ENCODE measurements around the gene VKORC1.

VKORC1 gene

DNA sequence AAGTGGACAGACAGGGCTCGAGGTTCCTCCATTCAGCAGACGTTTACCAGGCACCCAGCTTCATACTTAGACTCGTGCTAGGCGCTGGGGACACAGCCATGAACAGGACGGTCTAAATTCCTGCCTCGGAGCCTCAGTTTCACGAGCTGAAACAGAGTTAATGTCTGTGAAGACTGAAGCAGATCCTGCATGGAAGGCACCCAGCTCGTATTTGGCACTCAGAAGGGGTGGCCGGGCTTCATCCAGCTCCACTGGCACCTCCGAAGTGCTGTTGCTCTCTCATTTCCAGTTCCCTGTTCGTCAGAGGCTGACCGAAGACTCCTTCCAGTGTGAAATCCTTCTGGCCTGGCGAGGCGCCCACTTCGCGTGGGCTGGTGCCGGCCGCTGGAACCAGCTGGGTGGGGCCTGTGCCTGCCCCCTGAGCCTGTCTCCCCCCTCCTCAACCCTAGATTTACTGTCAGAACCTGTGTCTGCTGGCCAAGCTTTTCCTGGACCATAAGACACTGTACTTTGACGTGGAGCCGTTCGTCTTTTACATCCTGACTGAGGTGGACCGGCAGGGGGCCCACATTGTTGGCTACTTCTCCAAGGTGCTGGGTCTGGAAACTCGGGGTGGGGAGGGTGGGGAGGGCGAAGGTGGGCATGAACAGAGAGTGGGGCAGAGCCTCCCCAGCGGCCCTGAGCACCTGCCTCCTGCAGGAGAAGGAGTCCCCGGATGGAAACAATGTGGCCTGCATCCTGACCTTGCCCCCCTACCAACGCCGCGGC, 35.2 kb upstream of the VKORC1 start:
- no peak for DNase-seq

DNA sequence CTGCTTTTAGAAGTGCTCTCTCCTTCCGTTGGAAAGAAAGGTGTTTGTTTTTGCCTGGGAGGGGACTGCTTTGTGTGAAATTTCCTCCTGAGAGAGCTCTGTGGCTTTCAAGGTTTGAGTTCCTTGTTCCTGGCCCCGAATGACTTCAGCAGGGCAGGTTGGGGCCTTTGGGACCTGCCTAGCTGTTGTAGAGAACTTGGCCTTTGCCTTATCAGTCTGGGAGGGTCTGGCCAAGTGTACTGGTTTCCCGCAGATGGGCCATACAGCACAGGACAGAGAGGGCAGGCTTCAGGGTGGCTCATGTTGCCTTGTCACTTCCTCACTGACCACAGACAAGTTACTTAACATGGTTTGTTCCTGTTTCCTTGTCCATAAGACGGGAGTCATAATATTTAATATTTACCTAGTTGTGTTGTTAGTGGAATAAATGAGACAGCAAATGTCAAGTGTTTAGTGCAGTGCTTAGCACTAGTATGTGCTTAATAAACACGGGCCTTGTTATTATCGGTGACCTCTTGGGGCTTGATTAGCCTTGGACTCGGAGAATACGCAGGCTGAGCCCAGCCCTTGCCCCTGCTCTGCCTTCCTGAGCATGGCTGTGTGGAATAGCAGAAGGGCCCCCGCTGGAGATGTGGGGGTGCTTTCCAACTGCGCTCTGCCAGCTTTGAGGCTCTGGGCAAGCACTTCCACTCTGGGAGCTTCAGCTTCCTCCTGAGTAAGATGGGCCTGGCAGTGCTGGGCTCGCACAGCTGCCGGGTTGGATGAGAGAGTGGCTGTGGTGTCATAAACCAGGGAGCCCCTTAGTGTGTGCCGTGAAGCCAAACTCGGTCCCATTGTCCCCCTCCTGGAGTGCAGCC, 34.3 kb upstream of the VKORC1 start:
- DNase-seq = no peak

DNA sequence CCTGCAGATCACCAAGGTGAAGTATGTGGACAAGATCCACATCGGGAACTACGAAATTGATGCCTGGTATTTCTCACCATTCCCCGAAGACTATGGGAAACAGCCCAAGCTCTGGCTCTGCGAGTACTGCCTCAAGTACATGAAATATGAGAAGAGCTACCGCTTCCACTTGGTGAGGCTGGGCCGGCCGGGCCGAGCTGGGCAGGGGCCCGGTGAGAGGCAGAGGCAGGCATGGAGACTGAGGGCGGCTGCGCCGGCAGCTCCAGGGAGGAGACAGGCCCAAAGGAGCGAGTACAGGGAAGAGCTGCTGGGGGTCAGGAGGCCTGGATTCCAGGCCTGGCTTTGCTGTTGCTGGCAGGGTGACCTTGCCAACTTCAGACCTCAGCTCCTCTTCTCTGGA, 32.6 kb upstream of the VKORC1 start:
- DNase-seq = no peak

DNA sequence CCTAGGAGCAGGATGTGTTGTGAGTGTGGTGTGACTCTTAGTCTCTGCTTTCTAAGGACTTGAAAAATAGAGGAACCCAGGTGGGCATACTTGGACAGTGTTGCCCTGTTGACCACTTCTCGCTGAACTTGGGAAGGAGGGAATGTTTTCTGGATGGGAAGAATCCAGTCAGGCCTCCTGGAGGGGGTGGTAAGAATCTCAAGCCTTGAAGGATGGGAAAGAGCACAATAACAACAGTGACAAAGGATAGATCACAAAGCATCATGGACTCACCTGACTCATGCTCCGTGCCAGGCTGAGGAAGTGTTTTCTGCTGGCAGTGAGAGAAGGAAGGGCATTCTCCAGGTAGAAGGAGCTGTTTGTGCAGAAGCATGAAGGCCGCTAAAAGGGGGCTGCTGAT, 31.2 kb upstream of the VKORC1 start:
- no peak for DNase-seq

DNA sequence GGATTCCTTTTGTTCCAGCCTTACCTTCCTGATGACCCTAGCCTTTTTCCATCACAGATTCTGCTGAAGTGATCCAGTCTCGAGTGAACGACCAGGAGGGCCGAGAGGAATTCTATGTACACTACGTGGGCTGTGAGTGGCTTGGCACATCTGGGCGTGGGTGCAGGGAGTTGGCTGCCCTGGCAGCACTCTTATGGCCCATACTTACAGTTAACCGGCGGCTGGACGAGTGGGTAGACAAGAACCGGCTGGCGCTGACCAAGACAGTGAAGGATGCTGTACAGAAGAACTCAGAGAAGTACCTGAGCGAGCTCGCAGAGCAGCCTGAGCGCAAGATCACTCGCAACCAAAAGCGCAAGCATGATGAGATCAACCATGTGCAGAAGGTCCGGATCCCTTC, 25.5 kb upstream of the VKORC1 start:
- DNase-seq = no peak

DNA sequence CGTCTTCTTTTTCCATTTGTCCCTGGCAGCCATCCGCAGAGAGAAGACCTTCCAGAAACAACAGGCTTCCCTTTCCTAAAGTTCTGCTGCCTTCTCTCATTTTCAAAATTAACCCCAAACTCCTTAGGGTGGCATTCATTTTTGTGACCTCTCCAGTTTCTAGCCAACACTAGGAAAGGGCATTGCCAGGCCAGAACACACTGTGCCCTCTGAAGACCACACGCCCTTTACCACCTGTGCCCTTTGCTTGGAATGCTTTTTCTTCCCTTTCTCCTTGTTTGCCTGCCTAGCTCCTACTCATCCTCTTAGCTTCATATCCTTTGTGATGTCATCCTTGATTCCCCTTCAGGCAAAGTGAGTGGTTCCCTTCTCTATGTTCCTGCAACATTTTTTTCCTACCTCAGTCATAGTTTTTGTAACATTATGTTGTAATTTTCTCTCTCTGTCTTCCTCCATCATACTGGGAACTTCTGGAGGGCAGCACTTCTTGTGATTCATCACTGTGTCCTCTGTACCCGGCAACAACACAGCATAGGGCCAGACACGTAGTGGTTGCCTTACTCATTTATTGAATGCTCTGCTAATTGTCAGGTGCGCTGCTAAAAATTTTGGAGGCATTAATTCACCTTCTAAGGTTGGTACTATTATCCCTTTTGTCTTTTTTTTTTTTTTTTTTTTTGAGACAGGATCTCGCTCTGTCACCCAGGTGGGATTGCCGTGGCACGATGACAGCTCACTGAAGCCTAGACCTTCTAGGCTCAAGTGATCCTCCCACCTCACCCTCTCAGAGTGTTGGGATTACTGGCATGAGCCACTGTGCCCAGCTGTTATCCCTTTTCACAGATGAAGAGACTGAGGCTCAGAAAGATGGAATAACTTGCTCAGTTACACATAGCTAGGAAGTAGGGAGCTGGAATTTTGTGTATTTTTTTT, 23.9 kb upstream of the VKORC1 start:
- DNase-seq = peak; percentile 82

DNA sequence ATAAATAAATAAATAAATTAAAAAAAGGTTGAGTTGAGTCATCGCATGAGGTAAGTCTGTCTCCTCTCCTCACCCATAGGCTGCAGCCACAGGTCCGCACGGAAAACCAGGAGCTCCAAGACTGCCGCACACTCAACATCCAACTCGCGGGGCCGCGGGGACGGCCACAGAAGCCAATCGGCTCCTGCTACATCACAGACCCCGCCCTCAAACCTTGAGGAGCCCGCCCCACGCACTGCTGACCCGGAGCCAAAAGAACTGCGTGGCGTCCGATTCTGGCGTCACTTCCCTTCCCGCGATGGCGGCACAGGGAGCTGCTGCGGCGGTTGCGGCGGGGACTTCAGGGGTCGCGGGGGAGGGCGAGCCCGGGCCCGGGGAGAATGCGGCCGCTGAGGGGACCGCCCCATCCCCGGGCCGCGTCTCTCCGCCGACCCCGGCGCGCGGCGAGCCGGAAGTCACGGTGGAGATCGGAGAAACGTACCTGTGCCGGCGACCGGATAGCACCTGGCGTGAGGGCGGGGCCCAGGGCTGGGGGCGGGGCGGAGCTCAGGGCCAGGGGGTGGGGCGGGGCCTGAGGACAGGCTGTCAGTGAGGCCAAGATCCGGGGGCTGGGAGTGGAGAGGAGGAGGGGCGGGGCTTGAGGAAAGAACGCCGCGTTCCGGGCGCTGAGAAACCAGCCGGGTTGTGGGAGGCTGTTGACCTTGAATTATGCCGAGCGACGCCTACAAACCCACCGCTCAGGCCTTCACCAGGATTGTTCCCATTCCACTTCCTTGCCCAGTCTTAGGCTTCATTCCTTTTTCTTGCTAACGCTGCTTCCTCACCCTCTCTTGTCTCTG, 23.0 kb upstream of the VKORC1 start, which contains the start of gene KAT8:
KAT8 (plus strand) TSS at position 281 of the 839 bp plus-strand sequence; CDS start at position 299, 18 bp downstream.
- peak; percentile 98 for DNase-seq

DNA sequence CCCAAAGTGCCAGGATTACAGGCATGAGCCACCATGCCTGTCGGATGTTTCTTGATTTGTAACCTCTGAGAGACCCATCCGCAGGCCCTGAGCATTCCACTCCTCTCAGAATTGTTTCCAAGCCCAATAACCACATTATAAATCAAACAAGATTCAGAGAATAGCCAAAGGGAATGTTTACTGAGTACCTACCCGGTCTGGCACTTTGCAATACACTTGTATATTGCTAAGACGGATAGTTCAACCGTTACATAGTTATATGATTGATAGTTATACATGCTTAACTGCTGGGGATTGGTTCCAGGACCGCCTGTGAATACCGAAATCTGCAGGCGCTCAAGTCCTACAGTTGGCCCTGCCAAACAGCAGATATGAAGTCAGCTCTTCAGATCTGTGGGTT, 19.9 kb upstream of the VKORC1 start:
- DNase-seq = no peak

DNA sequence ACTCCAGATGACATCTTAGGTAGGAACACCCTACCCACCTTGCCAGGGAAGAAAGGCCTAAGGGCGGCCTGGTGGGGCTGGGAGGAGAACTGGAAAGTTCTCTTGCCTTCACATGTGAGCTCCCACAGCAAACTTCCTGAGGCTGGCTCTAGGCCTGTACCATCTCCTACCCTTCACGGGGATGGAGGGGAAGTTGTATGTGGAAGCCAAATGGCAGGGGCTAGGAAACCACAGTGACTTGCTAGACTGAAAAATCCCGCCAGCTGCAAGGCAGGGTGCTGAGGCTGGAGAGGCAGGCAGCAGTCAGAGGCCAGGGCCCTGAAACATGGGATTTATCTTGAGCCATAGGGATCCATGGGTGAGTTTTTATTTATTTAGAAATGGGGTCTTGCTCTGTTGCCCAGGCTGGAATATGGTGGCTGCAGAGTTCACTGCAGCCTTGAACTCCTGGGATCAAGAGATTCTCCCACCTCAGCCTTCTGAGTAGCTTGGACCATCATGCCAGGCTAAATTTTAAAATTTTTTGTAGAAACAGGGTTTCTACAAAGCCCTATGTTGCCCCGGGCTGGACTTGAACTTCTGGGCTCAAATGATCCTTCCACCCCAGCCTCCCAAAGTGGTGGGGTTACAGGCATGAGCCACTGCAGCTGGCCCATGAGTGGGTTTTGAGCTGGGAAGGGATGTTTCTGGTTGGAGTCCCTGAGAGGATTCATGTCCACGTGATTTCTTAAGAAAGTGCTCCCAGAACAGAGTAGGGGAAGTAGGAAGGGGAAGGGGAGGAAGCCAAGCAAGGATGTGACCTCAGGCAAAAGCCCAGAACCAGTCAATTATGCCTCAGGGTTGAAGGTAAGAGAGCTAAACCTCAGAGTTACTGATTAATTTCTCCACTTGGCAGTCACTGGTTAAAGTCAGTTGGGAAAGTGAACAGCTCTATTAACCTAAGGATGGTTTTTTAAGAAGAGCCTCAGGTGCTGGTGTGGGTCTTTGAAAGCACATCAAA, 18.8 kb upstream of the VKORC1 start:
- no peak for DNase-seq

DNA sequence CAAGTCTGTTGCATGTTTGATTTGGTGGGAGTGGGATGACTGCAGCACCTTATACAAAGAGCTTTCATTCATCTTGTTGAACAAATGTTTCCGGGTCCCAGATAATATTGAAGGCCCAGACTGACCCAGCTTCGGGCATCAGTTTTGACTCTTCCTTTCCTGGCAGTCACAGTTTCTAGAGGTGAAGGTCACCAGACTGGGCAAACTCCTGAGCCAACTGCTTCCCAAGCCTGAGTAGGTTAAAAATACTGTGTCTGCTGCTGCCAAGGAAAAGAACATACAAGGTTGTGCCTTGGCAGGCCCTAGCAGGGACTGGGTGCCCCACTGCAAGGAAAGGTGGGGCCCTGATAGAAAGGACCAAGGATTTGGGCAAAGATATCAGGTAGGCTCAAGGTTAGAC, 18.1 kb upstream of the VKORC1 start:
- no peak for DNase-seq

DNA sequence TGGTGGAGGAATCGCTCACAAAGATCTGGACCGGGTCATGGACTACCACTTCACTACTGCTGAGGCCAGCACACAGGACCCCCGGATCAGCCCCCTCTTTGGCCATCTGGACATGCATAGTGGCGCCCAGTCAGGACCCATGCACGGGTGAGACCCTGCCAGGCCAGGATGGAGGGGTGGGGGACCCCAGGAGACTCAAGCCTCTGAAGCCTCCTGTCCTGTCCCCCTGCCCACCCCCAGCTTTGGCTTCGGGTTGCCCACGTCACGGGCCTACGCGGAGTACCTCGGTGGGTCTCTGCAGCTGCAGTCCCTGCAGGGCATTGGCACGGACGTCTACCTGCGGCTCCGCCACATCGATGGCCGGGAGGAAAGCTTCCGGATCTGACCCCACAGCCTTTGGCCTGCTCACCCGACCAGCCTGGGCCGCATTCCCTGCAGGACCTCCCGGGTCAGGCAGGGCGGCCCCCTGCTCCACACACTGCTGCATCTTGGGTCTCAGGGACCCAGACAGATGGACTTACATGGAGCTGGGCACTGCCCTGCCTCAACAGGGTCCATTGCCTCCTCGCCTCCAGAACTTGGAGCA, 17.4 kb upstream of the VKORC1 start:
- DNase-seq = no peak

DNA sequence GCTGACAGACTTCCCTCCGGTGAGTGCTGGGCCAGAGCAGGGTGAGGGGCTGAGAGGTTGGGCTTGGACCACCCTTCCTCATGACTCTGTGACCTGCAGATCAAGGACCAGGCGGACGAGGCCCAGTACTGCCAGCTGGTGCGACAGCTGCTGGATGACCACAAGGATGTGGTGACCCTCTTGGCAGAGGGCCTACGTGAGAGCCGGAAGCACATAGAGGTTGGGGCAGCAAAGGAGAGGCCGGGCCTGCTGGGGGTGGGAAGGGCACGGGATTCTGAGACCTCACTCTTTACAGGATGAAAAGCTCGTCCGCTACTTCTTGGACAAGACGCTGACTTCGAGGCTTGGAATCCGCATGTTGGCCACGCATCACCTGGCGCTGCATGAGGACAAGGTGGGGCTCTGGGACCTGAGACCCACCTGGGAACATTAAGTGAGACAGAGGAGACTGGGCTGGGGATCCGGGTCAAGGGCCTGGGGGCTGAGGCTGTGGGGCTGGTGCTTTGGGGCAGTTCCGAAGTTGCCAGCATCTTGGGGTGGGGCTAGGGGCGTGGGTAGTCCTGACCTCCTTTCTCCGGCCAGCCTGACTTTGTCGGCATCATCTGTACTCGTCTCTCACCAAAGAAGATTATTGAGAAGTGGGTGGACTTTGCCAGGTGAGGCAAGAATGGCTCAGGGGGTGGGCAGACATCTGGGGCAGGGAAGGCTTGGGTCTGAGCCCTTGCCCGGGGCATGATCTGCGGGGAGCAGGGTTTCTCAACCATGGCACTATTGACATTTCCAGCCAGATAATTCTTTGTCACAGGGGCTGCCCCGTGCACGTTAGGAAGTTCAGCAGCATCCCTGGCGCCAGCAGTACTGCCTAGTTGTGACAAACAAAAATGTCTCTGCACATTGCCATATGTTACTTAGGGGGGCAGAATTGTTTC, 15.8 kb upstream of the VKORC1 start:
- DNase-seq = no peak

DNA sequence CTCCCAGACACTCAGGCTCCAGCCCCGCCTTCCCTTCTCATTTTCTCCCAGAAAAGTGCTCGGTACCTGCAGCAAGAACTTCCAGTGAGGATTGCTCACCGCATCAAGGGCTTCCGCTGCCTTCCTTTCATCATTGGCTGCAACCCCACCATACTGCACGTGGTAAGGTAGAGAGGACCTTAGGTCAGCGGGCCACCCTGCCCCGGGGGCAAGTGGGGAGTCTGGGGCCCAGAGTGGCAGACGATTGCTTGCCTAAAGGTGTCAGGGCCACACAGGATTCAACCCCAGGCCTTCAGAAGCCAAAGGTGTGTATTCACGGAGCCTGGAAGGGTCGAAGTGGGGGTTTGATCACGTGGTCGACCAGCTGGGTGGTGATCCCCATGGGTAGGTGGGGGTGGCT, 15.0 kb upstream of the VKORC1 start:
- DNase-seq = no peak

DNA sequence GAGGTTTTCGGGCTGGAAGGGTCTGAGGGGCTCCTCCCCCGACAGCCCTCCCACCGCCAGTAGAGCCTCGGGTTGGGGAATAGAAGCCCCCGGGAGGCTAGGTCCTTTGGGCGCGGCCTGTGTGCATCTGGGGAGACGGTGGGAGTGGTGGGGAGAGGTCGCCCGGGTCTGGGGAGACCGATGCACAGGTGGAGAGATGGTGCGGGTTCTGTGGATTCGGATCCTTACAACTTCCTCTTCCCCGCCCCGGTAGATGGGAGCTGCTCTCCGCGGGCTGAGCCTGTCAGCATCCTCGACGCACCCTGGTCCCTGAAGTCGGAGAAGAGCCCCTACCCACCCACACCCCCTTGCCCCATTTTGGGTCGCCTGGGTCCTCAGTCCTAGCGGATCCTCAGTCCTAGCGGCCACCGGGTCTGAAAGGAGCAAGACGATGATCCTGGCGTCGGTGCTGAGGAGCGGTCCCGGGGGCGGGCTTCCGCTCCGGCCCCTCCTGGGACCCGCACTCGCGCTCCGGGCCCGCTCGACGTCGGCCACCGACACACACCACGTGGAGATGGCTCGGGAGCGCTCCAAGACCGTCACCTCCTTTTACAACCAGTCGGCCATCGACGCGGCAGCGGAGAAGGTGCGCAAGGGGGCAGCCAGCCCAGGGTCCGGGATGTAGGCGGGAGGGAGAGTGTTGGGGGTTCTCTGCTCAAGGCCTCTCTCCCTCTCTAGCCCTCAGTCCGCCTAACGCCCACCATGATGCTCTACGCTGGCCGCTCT, 14.4 kb upstream of the VKORC1 start:
- no peak for DNase-seq

DNA sequence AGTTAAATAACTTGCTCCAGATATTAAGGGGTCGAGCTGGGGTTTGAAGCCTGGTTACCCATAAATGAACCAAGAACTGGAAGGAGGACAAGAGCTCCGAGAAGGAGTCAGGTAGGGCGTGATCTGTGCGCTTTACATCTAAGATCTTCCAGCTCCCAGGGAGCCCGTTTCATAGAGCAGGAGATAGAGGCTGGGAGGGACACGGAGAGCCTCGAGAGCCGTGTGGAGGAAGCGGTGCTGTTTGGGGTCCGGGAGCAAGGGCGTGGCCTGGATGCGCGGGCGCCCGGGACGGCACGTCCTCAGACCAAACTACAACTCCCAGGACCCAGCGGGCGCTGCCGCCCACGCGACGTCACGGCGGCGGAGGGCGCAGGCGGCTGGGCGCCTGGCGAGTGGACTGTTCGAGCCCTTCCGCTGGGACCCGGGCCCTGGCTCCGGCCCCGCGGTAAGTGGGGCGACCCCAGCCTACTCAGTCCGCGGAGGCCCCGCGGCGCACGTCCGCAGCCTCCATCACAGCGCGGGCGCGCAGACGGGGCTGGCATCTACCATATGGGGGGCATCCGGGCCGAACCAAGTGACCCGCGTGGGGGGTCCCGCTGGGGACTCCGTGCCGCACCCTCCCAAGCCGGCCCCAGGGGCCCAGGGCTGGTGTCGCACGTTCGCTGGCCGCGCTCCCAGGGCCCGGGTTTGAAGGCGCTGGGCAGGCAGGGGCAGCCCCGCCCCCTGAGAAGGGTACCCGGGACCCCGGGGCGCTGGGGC, 13.6 kb upstream of the VKORC1 start, which contains the start of gene BCKDK:
BCKDK (plus strand) TSS at position 352 of the 759 bp plus-strand sequence. CDS start 838 bp downstream, outside the sequence.
- DNase-seq = peak; percentile 77

DNA sequence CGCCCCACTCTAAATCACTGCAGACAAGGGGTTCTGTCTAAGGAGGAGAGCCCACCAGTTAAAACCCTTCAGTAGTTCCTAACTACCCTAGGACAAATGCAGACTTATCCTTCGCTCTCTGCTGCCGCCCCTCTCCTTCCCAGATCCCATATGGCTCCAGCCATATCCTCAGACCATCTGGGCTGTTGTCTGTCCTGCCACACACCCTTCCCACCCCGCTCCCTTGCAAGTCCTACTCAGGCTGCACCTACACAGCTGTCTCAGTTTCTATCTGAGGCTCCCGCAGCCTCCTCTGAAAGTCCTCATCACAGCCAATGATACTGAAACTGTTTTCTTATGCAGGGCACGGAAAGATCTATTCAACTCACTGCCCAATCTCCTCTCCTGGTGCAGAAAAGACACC, 12.9 kb upstream of the VKORC1 start:
- DNase-seq = no peak
